ENCODE data around the gene ADPRHL1. TPM values are rescaled to one million over a fixed set of nuclear protein-coding genes. Genes with fewer than 3 reads are reported as not detected.

The ADPRHL1 gene
- total and polyA plus RNA-seq, 7 donors, result 186 to 776 (median 294) TPM

- intact Hi-C loops (cut with DNase I), result no loop called here
- ATAC-seq (no peak), DNase-seq (no peak)
- Histone ChIP-seq H3K27ac (no peak overlapping the region), H3K36me3 (ENCODE audit: insufficient read depth in 1 of 2, low read depth in 1 of 2) (peaks cover 3 to 83% of the 10 kb centered on the region in 2 donors), H3K9me3 (no peaks in the 10 kb centered on the region), H3K27me3 (ENCODE audit: insufficient read depth in 3 of 3, low read length in 2 of 3) (no peaks in the 10 kb centered on the region), H3K4me1 (peaks cover 26% of the 10 kb centered on the region), H3K4me3 (no peak overlapping the region)
- 94 to 97% (median 97%) methylated on average over 6 of the region's 6 CpGs for WGBS, 3 donors
- no peak for TF ChIP-seq CTCF (IDR thresholded peaks at IDR 0.05)
These were observed 45.6 kb upstream of the ADPRHL1 start for GRCh38 chr13:113498905-113499304.

- DNase-seq (no peak), ATAC-seq (no peak)
- no peak for TF ChIP-seq CTCF (IDR thresholded peaks at IDR 0.05)
- intact Hi-C loops (cut with DNase I), result no loop called here
- no peaks in the 10 kb centered on the region for H3K27me3 ChIP-seq (ENCODE audit: insufficient read depth in 3 of 3, low read length in 2 of 3)
- H3K4me1 ChIP-seq, result peaks cover 40% of the 10 kb centered on the region
- no peak overlapping the region for H3K4me3 ChIP-seq
- 80 to 88% (median 86%) methylated on average over 1 of the region's 1 CpG for WGBS, 3 donors
- no peak overlapping the region for H3K27ac ChIP-seq
- peaks cover 3 to 67% of the 10 kb centered on the region in 2 donors for H3K36me3 ChIP-seq (ENCODE audit: insufficient read depth in 1 of 2, low read depth in 1 of 2)
- no peaks in the 10 kb centered on the region for H3K9me3 ChIP-seq
These were observed 43.9 kb upstream of the ADPRHL1 start for GRCh38 chr13:113497217-113497616.

- no peak for DNase-seq
- H3K27me3 ChIP-seq (ENCODE audit: insufficient read depth in 3 of 3, low read length in 2 of 3), result no peaks in the 10 kb centered on the region
- no peak for TF ChIP-seq CTCF (IDR thresholded peaks at IDR 0.05)
- H3K4me1 ChIP-seq, result peaks cover 40% of the 10 kb centered on the region
- peaks cover 3 to 52% of the 10 kb centered on the region in 2 donors for H3K36me3 ChIP-seq (ENCODE audit: insufficient read depth in 1 of 2, low read depth in 1 of 2)
- H3K9me3 ChIP-seq, result no peaks in the 10 kb centered on the region
- H3K27ac ChIP-seq, result no peak overlapping the region
- intact Hi-C loops (cut with DNase I), result no loop called here
- H3K4me3 ChIP-seq, result peak overlapping the region; percentile 2
- 63 to 71% (median 63%) methylated on average over 26 of the region's 26 CpGs for WGBS, 3 donors
- no peak for ATAC-seq
These were observed 42.4 kb upstream of the ADPRHL1 start for GRCh38 chr13:113495494-113496210.

- 33 to 40% (median 37%) methylated on average over 5 of the region's 5 CpGs for WGBS, 3 donors
- DNase-seq (no peak), ATAC-seq (peak in 3 of 4 donors; percentile 27 to 56 (median 34))
- peaks cover 0 to 30% of the 10 kb centered on the region in 2 donors for H3K36me3 ChIP-seq (ENCODE audit: insufficient read depth in 1 of 2, low read depth in 1 of 2)
- peak overlapping the region; percentile 80 for H3K27ac ChIP-seq
- peak overlapping the region; percentile 32 for H3K4me3 ChIP-seq
- H3K4me1 ChIP-seq, result peaks cover 50% of the 10 kb centered on the region
- no peaks in the 10 kb centered on the region for H3K27me3 ChIP-seq (ENCODE audit: insufficient read depth in 3 of 3, low read length in 2 of 3)
- H3K9me3 ChIP-seq, result no peaks in the 10 kb centered on the region
- TF ChIP-seq CTCF (IDR thresholded peaks at IDR 0.05), result no peak
- intact Hi-C loops (cut with DNase I), result no loop called here
These were observed 40.1 kb upstream of the ADPRHL1 start for GRCh38 chr13:113493315-113493951.

All from psoas muscle (tissue), 8 donors.